Mucosa of descending colon (tissue), 3 donors: ENCODE measurements around the gene ABLIM1. TPM values are rescaled to one million over a fixed set of nuclear protein-coding genes. Genes with fewer than 3 reads are reported as not detected.

Source experiments
- ATAC-seq: fragments of 200-7000 bp; cut with Tn5 transposase; one replicate; pipeline ENCODE4 v1.9.1; 2020; ENCODE audit warnings: mild to moderate bottlenecking, moderate library complexity
- DNase-seq, 3 donors: peaks; one replicate each; pipeline ENCODE4 v3.0.0-alpha.2; 2020
- H3K36me3 ChIP-seq: fragments of 200-600 bp; one replicate; pipeline ENCODE4 v1.8.0; 2021; ENCODE audit warnings: low read depth, mild to moderate bottlenecking
- H3K4me1 ChIP-seq: fragments of 200-600 bp; one replicate; pipeline ENCODE4 v1.8.0; 2021; ENCODE audit warnings: low read depth, mild to moderate bottlenecking
- H3K4me3 ChIP-seq: fragments of 200-600 bp; one replicate; pipeline ENCODE4 v1.8.0; 2021; ENCODE audit warnings: mild to moderate bottlenecking
- H3K9me3 ChIP-seq: fragments of 200-600 bp; one replicate; pipeline ENCODE4 v1.8.0; 2021; ENCODE audit warnings: mild to moderate bottlenecking
- intact Hi-C, 2 donors: fragments of 100-400 bp; cut with DNase I in 1 of 2; cut with micrococcal nuclease in 1 of 2; formaldehyde crosslinking; loops; one replicate each; pipeline versions ENCODE4 v1.11.0 to v1.11.1; 2022; cut with DNase I, micrococcal nuclease
- total RNA-seq, 3 donors: library from RNA; stranded (reverse); fragmentation: NEBNext Ultra II Directional in 2 of 3; extraction: Animal tissue kit (Norgen Biotek cat#: 25700) in 2 of 3; gene quantifications; one replicate each; pipeline versions ENCODE4 v1.2.1 to v1.2.4, GENCODE V29; 2021 to 2023
- TF ChIP-seq, protein P1 (sequence below): fragments of 200-600 bp; IDR thresholded peaks from one replicate; pipeline ENCODE4 v1.8.0; 2022; ENCODE audit warnings: antibody characterized with exemption, mild to moderate bottlenecking
- donor health status: DM: no; HTN: no; CAD: no; lungs with moderate emphysema.
- donor health status: DM: no; HTN: no; CAD: no.
- donor health status: DM: no; HTN: yes; CAD: no.

Gene ABLIM1
- total RNA-seq, 3 donors from 2014 or later: 67.1 to 122 (median 103) TPM

DNA sequence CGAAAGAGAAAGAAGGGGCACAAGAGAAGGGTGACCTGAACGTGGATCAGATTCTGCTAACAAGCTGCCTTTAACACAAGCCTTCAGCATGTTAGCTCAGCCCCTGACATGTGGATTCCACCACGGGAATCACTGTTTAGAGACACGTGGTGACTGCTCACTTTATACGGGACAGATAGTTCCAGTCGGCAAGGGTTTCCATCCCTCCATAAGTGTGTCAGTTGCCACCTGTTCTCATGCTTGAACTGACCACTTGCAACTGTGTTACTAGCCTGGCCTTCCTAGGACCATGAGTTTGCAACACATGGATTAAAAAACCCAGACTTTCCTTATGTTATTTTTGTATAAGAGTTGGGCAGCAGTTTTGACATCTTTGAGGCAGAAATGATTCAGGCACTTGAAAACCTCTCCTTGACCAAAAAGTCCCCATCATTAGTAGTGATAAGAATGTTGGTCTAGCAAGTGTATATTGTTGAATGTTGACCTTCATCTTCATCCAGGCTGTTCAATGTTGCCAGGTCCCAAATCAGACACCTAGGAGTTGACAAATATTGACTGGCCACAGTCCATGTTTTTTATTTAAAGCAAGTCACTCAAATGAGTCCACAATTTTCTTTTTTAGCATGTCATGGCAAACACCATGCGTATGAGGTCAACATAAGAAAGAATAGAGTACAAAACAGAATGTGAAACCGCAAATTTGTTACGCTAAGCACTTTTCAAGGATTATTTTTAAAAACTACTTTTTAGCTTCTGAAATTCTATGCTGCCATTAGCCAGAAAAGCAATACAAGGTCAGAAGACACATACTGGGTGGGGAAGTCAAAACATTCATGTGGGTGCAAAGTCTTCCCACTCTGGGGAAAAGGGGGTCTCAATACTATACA lies 101.6 kb downstream of the ABLIM1 start:
- Histone ChIP-seq H3K9me3 (peaks cover 10% of the 10 kb centered on the region), H3K4me1 (peaks cover 6% of the 10 kb centered on the region), H3K36me3 (no peaks in the 10 kb centered on the region), H3K4me3 (no peak overlapping the region)
- TF ChIP-seq, protein P1, sequence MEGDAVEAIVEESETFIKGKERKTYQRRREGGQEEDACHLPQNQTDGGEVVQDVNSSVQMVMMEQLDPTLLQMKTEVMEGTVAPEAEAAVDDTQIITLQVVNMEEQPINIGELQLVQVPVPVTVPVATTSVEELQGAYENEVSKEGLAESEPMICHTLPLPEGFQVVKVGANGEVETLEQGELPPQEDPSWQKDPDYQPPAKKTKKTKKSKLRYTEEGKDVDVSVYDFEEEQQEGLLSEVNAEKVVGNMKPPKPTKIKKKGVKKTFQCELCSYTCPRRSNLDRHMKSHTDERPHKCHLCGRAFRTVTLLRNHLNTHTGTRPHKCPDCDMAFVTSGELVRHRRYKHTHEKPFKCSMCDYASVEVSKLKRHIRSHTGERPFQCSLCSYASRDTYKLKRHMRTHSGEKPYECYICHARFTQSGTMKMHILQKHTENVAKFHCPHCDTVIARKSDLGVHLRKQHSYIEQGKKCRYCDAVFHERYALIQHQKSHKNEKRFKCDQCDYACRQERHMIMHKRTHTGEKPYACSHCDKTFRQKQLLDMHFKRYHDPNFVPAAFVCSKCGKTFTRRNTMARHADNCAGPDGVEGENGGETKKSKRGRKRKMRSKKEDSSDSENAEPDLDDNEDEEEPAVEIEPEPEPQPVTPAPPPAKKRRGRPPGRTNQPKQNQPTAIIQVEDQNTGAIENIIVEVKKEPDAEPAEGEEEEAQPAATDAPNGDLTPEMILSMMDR: no peak
- ATAC-seq (no peak), DNase-seq (no peak)
- intact Hi-C loops: loop anchor here in 1 of 2 donors (10.0 kb wide), 2 partner anchors 148 to 228 kb away; no protein-coding TSS in a partner anchor

DNA sequence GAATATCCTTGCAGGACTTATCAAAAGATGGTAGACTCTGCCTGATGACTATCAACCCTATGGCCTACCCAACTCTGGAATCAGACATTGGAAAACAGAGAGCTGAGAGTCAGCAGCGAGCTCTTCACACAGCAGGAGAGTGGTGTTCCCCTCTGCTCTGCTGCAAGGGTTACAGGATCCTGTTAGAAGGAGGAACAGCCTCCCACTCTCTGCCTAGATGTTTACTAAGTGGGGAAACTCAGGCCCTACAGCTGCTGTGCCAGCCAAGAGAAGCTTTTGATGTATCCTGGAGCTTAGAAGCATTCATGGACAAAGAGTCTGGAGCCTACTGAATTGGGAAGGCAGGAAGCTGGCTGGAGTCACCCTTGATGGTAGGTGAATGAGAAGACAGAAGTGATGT lies 104.6 kb downstream of the ABLIM1 start:
- DNase-seq: no peak
- ATAC-seq: no peak
- intact Hi-C loops: loop anchor here (5.0 to 10.0 kb wide), 5 partner anchors 81 to 234 kb away; no protein-coding TSS in a partner anchor
- Histone ChIP-seq H3K9me3 (peaks cover 10% of the 10 kb centered on the region), H3K4me3 (no peak overlapping the region), H3K36me3 (no peaks in the 10 kb centered on the region), H3K4me1 (peaks cover 12% of the 10 kb centered on the region)
- TF ChIP-seq, protein P1: no peak

DNA sequence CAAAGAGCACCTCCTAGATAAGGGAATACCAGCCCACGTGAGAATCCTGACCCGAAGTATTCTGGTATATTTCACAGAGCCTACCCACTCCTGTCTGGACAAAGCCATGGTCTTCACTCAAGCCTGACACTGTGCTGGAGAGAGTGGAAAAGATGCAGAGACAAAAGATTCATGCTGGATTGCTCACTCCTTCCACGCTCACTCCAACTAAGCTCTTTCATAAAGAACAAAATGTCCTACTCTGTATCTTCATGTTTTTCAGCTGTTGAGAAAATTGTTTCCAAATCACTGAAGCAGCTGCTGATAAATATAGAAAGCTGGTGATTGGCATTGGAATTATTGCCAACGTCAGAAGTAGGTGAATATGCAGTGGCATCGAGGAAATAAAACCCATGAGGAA lies 106.0 kb downstream of the ABLIM1 start:
- TF ChIP-seq, protein P1: no peak
- Histone ChIP-seq H3K9me3 (no peaks in the 10 kb centered on the region), H3K4me1 (peaks cover 12% of the 10 kb centered on the region), H3K36me3 (no peaks in the 10 kb centered on the region), H3K4me3 (no peak overlapping the region)
- intact Hi-C loops: loop anchor here (5.0 to 10.0 kb wide), 5 partner anchors 80 to 235 kb away; no protein-coding TSS in a partner anchor
- DNase-seq (no peak), ATAC-seq (no peak)

DNA sequence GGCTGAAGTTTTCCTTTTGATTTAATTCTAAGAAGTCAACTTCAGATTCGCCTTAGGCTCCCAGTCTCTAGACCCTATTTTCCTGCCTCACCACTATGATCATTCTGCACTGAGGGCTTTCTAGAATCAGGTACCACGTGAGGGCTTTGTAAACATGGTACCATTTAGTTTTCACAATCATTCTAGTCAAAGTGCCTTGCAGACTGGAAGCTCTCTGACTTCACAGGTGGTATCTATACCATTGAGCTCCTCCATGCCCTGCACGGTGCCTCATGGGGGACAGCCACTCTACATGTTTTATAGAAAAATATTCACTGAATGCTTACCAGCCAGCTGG lies 106.5 kb downstream of the ABLIM1 start:
- Histone ChIP-seq H3K36me3 (no peaks in the 10 kb centered on the region), H3K4me1 (peaks cover 12% of the 10 kb centered on the region), H3K4me3 (no peak overlapping the region), H3K9me3 (no peaks in the 10 kb centered on the region)
- TF ChIP-seq, protein P1: no peak
- intact Hi-C loops: loop anchor here (5.0 to 10.0 kb wide), 5 partner anchors 79 to 236 kb away; no protein-coding TSS in a partner anchor
- ATAC-seq (no peak), DNase-seq (no peak)

DNA sequence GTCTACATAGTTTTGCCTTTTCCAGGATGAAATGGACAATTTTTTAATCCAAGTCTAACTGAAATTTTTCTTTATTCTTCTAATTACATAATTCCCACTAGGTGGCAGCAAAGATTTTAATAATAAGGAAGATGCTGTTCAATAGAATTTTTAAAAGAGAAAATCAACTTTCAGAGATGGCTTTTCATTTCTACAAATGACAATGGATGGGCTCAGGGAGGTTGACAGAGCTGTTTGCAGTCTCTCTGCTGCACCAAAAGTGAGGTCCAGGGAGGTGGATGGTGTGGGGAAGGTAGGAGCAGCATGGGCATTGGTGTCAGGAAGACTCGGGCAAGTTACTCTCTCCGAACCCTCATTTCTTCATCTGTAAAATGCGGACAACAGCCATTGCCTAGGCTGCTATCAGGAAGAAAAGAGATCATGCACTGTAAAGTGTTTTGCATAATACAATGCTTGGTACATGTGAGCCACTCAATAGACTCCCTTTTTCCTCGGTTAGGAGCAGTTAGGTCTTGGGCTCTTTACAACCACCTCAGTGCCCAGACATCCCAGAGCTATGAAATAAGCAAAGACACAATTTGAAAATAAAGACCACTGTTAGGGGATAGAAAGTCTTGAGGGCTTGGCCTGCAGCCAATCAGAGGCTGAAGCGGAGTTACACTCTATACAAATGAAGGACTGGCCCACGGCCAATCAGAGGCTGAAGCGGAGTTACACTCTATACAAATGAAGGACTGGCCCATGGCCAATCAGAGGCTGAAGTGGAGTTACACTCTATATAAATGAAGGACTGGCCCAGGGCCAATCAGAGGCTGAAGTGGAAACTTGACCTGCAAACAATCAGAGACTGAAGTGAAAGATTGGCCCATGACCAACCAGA lies 107.1 kb downstream of the ABLIM1 start:
- intact Hi-C loops: loop anchor here (5.0 to 10.0 kb wide), 5 partner anchors 79 to 236 kb away; no protein-coding TSS in a partner anchor
- H3K36me3 ChIP-seq: no peaks in the 10 kb centered on the region

More for the DNA sequence above, 107.1 kb downstream of the ABLIM1 start:
- ATAC-seq: peak; percentile 85
- H3K4me3 ChIP-seq: no peak overlapping the region
- H3K9me3 ChIP-seq: no peaks in the 10 kb centered on the region
- TF ChIP-seq, protein P1: no peak
- peak; percentile 67 to 91 (median 68) for DNase-seq
- H3K4me1 ChIP-seq: peaks cover 12% of the 10 kb centered on the region
